Loucy (cell line): ENCODE measurements around the gene TMEM139.

Experiments used
- H2AFZ ChIP-seq: fragments of 200-600 bp; sonication (generic); 2 replicates; pipeline ENCODE4 v1.6.0; 2016; ENCODE audit warnings: antibody characterized with exemption, mild to moderate bottlenecking, low read length, moderate library complexity
- H3F3A ChIP-seq: fragments of 200-600 bp; 2 replicates; pipeline ENCODE4 v1.6.0; 2016; ENCODE audit warnings: antibody characterized with exemption, low read depth, mild to moderate bottlenecking
- H3K27me3 ChIP-seq: fragments of 200-600 bp; sonication (generic); 2 replicates; pipeline ENCODE4 v1.6.1; 2014; ENCODE audit warnings: low read length, mild to moderate bottlenecking; ENCODE audit not compliant: insufficient read depth, poor library complexity, severe bottlenecking
- H3K36me3 ChIP-seq: fragments of 200-600 bp; sonication (generic); 2 replicates; pipeline ENCODE4 v1.6.1; 2016; ENCODE audit warnings: low read length; ENCODE audit not compliant: insufficient read depth
- H3K4me1 ChIP-seq: fragments of 200-600 bp; sonication (generic); 2 replicates; pipeline ENCODE4 v1.5.1; 2014; ENCODE audit warnings: low read length, mild to moderate bottlenecking; ENCODE audit not compliant: insufficient read depth, poor library complexity, severe bottlenecking
- H3K4me2 ChIP-seq: fragments of 200-600 bp; sonication (generic); 2 replicates; pipeline ENCODE4 v1.6.0; 2014; ENCODE audit warnings: antibody characterized with exemption, low read length, low read depth, mild to moderate bottlenecking; ENCODE audit not compliant: poor library complexity, severe bottlenecking
- H3K4me3 ChIP-seq: fragments of 200-600 bp; sonication (generic); 2 replicates; pipeline ENCODE4 v1.5.1; 2014; ENCODE audit warnings: low read length, mild to moderate bottlenecking, mixed read lengths; ENCODE audit not compliant: poor library complexity, severe bottlenecking
- H3K79me2 ChIP-seq: fragments of 200-600 bp; sonication (generic); 2 replicates; pipeline ENCODE4 v1.6.1; 2014; ENCODE audit warnings: low read length; ENCODE audit not compliant: insufficient read depth
- H3K9ac ChIP-seq: fragments of 200-600 bp; sonication (generic); 2 replicates; pipeline ENCODE4 v1.6.0; 2014; ENCODE audit warnings: mild to moderate bottlenecking, low read depth, low read length, moderate library complexity; ENCODE audit not compliant: poor library complexity, severe bottlenecking
- H3K9me2 ChIP-seq: fragments of 200-600 bp; sonication (generic); replicated peaks from 2 replicates; pipeline ENCODE4 v1.6.1; 2016; ENCODE audit warnings: low read depth, low read length, mixed read lengths
- H3K9me3 ChIP-seq: fragments of 200-600 bp; sonication (generic); 2 replicates; pipeline ENCODE4 v1.6.1; 2014; ENCODE audit warnings: mild to moderate bottlenecking, antibody characterized with exemption, low read length, low read depth; ENCODE audit not compliant: insufficient read depth
- H4K20me1 ChIP-seq: fragments of 200-600 bp; sonication (generic); 2 replicates; pipeline ENCODE4 v1.6.0; 2014; ENCODE audit warnings: antibody characterized with exemption, low read length, mild to moderate bottlenecking; ENCODE audit not compliant: insufficient read depth, poor library complexity, severe bottlenecking
- CTCF ChIP-seq: fragments of 200-600 bp; sonication (generic); conservative IDR thresholded peaks from 2 replicates; pipeline ENCODE4 v1.5.1; 2014; ENCODE audit warnings: mild to moderate bottlenecking, antibody characterized with exemption, low read length
- EZH2phosphoT487 ChIP-seq: fragments of 200-600 bp; IDR thresholded peaks from 2 replicates; pipeline ENCODE4 v1.6.1; 2018; ENCODE audit warnings: antibody characterized with exemption, mild to moderate bottlenecking, moderate library complexity, borderline replicate concordance

The TMEM139 gene

GRCh38 chr7:143331179-143331801, 46.5 kb downstream of the TMEM139 start:
- H3F3A ChIP-seq = no peaks in the 10 kb centered on the region
- H3K79me2 ChIP-seq = no peaks in the 10 kb centered on the region
- no peaks in the 10 kb centered on the region for H3K9me3 ChIP-seq
- H4K20me1 ChIP-seq = no peaks in the 10 kb centered on the region
- no peak overlapping the region for H3K9ac ChIP-seq
- no peaks in the 10 kb centered on the region for H3K27me3 ChIP-seq
- no peaks in the 10 kb centered on the region for H3K36me3 ChIP-seq
- H3K4me2 ChIP-seq = no peak overlapping the region
- no peak overlapping the region for H2AFZ ChIP-seq
- TF ChIP-seq EZH2phosphoT487 = no peak
- no peak for TF ChIP-seq CTCF
- no peaks in the 10 kb centered on the region for H3K4me1 ChIP-seq
- H3K4me3 ChIP-seq = no peak overlapping the region
- no peaks in the 10 kb centered on the region for H3K9me2 ChIP-seq

GRCh38 chr7:143334244-143334643, 49.5 kb downstream of the TMEM139 start:
- Histone ChIP-seq H4K20me1 (no peaks in the 10 kb centered on the region), H3K4me2 (no peak overlapping the region)

GRCh38 chr7:143337216-143337615, 52.5 kb downstream of the TMEM139 start:
- Histone ChIP-seq H3K9me2 (no peaks in the 10 kb centered on the region), H2AFZ (0 out of 2 replicates have a peak overlapping the region, but pooled peaks have one; percentile 17), H3F3A (no peaks in the 10 kb centered on the region), H3K9me3 (no peaks in the 10 kb centered on the region), H3K4me2 (no peak overlapping the region), H4K20me1 (no peaks in the 10 kb centered on the region), H3K27me3 (no peaks in the 10 kb centered on the region), H3K4me3 (no peak overlapping the region), H3K4me1 (no peaks in the 10 kb centered on the region), H3K9ac (no peak overlapping the region), H3K79me2 (no peaks in the 10 kb centered on the region), H3K36me3 (no peaks in the 10 kb centered on the region)
- TF ChIP-seq EZH2phosphoT487 (no peak), CTCF (no peak)

More at GRCh38 chr7:143334244-143334643, 49.5 kb downstream of the TMEM139 start:
- Histone ChIP-seq H3K36me3 (no peaks in the 10 kb centered on the region), H3K9me2 (no peaks in the 10 kb centered on the region), H3K27me3 (no peaks in the 10 kb centered on the region), H3K9ac (no peak overlapping the region), H3F3A (no peaks in the 10 kb centered on the region), H3K9me3 (no peaks in the 10 kb centered on the region), H3K79me2 (no peaks in the 10 kb centered on the region), H3K4me3 (no peak overlapping the region), H2AFZ (no peak overlapping the region), H3K4me1 (no peaks in the 10 kb centered on the region)
- no peak for TF ChIP-seq EZH2phosphoT487
- no peak for TF ChIP-seq CTCF
